Measurements from ENCODE around the gene RPTOR.

The RPTOR gene

DNA sequence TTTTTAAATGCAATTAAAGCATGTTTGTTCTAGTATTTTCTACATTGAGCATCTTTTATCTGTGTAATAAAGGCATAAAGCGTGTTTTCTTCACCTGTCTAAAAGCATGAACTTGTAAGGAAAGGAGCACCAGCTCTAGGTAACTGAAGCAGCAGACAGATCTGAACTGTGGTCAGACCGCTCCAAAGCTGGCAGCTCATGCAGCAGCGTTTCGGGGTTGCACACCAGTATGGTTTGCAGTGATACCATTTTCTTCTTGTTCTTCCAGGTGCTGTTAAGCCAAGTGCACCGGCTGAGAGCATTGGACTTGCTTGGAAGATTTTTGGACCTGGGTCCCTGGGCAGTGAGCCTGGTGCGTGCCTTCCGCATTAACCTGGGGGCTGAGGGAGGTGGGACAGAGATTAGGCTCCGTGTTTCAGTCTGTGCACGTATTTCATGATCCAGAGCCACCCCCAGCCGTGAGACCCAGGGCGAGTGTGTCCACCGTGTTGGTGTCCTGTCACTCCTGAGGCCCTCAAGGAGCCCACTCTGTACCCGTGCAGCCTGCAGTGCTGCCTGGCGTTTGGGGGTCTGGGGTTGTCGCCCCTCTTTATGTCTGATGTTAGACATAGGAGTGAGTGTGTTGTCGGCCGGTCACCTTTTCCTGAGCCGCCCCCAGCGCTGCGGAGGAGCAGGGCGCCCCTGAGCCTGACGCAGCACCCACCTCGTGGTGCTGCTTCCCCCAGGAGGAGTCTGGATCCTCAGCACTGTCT, 310.7 kb downstream of the RPTOR start:
- DNase-seq = no peak

DNA sequence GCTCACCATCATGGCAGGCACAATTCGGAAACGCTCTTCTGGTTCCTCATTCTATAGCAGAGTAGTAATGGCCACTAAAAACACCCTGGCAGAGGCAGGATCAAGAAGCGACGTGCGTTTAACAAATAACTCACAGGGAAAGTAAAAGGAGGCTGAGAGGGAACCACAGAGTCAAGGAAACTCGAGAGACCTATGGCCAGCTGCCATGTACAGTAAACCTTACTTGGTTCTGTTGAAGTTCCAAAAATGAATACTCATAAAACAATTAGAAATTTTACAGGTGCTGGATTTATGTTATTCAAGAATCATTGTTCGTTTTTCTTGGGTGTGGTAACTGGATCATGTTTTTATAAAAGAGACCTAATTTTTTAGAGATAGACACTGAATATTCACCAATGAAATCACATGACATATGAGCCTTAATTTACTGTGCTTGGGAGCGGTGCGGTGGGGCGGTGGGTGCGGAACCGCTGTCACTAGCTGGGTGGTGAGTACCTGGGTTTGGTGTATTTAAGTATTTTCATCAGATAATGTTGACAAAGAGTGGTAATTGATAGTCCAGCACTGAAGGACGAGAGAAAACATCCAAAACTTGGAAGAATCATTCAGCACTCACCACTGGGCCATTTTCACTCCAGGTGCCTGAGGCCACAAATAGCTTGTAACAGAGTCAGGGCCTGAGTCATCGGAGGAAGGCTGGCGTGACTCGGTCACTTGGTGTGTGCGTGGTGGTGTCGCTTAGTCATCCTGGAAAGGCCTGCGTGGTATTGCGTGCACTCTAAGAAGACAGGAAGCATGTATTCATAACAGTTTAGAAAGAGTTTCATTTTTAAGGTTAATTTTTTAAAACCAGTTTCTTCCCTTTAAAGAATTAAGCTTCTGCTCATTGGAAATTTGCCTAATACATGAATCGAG, 311.6 kb downstream of the RPTOR start:
- DNase-seq = peak; percentile 99

- DNase-seq = no peak
Measured at GRCh38 chr17:80856863-80857755, 312.5 kb downstream of the RPTOR start.

- DNase-seq = no peak
Measured at GRCh38 chr17:80857756-80858171, 313.1 kb downstream of the RPTOR start.

- DNase-seq = no peak
Measured at GRCh38 chr17:80858301-80859001, 313.8 kb downstream of the RPTOR start.

GRCh38 chr17:80859002-80859941, 314.6 kb downstream of the RPTOR start:
- peak; percentile 95 for DNase-seq

DNA sequence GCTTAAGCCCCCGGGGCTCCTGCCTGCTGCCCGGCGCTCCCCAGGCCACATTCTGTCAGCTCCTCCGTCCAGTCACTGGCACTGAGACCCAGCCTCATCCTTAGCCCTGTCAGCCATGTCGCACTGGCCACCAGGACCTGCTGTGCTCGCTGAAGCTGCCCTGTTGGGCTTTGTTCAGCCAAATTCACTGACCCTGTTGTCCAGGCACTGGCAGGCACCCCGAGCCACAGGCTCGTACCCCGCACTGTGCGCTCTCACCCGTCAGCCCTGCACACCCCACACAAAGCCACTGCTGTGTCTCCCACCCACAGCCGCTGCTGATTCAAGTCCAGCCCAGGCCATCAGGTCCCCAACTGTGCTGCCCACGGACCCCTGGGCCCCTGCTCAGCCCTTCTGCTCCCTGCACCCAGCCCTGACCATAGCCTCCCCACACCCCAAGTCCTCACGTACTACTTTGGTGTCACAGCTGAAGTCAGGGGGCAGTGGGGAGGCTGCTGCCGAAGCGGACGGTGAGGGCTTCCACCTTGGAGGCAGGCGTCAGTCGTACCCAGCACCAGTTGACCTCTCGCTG, 315.5 kb downstream of the RPTOR start:
- no peak for DNase-seq

DNA sequence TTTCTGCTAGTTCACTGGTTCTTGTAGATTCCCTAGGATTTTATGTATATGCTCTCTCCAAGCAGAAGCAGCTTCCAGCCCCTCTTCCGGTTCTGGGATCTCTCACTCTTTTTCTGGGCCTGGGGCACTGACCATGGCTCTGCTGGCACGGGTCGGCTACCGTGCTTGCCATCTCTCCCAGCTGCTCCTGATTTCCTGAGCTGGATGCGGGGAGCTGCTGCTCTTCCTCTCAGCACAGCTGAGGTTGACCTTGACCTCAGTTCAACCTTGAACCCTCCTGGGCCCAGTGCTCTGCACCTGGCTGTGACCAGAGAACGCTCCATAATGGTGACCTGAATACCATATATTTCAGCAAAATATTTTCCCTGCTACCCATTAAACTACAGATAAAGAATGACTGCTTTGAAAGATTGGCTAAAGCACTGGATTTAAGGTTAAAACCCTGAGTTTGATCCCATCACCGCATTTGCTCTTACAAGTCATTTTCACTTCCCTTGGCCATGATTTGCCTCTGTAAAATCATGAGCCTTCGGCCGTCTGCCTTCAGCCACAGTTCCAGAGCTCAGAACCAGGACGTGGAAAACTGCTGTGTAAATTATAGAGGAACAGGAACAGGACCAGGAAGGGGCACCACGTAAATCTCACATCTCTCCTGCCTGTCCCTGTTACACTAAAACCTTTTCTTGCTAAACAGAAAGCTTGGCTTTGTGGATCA, 316.2 kb downstream of the RPTOR start:
- DNase-seq = no peak

GRCh38 chr17:80861418-80861815, 316.8 kb downstream of the RPTOR start:
- no peak for DNase-seq

DNA sequence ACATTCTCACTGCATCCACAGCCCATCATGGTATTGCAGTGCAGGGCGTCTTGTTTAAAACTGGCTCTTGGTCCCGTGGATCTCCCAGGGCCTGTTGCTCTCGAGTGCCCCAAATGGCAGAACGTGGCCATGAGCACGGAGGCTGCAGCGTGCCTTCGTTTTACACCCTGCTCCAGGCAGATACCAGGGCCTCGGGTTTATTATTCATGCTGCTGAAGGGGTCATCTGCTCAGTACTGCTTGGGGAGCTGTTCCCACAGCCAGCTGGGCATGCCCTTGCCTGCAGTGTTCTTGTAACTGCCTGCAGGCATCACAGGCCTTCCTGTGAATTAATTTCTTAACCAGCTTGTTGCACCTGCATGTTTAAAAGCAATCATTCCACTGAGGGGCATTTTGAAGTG, 317.3 kb downstream of the RPTOR start:
- peak; percentile 51 for DNase-seq

DNA sequence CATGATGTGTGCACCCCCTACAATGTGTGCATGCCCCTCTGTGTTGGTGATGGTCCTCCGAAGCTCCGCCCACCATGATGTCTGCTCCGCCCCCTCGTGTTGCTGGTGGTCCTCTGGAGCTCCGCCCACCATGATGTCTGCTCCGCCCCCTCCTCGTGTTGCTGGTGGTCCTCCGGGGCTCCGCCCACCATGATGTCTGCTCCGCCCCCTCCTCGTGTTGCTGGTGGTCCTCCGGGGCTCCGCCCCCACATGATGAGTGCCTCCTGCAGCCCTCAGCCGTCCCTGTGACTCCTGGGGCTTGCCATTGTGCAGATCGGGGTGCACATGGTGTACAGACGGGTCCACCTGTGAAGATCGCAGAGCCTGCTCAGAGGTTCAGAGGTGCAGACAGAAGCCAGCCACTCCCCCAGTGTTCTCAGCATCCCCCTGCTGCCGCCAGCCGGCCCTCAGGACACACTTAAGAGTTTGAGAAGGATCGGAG, 317.9 kb downstream of the RPTOR start:
- no peak for DNase-seq

DNA sequence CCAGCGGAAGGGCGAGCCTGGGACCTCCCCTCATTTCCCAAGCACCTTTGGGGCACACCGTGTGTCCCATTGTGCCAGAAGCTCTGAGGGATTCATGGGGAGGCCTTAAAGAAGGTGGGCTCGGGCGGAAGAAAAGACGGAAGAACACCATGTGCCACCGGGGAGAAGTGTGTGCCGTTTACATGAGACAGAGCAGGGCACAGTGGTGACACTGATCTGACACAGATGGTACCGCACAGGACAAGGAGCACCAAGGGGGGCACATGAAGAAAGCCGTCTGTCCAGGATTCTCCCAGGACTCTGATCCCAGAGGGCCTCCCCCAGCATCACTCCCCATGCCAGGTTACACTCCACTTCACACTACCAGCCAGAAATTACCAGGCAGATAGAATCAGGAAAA, 318.3 kb downstream of the RPTOR start:
- DNase-seq = no peak

DNA sequence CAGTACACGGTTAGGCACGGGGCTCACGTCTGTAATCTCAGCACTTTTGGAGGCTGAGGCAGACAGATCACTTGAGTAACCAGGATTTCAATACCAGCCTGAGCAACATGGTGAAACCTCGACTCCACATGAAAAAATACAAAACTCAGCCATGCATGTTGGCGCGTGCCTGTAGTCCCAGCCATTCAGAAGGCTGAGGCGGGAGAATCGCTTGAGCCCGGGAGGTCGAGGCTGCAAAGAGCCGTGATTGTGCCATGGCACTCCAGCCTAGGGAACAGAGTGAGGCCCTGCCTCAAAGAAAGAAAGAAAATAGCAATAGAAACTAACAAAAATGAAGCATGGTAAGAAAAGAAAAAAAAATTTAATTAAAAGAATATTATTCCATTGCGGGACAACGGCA, 319.0 kb downstream of the RPTOR start:
- no peak for DNase-seq

GRCh38 chr17:80864751-80865150, 320.1 kb downstream of the RPTOR start:
- no peak for DNase-seq

GRCh38 chr17:80866050-80866793, 321.6 kb downstream of the RPTOR start:
- peak; percentile 65 for DNase-seq

DNA sequence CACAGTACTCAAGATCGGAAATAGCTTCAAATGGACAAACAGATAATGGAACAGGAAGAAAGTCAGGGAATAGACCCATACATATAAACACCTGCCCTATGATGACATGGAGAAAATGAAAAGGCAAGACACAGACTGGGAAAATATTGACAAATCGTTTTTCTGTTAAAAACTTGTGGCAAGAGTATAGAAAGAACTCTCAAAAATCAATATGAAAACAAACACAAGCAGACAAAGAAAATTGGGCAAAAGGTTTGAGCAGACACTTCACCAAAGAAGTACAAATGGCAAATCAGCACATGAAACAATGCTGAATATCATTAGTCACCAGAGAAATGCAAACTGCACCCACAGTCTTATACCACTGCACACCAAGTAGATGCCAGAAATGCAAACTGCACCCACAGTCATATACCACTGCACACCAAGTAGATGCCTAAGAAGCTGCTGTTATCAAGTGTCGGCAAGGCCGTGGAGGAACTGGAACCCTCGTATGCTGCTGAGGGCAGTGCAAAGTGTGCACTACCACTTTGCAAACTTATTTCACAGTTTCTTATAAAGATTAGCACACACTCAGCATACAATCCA, 323.5 kb downstream of the RPTOR start:
- DNase-seq = no peak

- no peak for DNase-seq
Measured at GRCh38 chr17:80869481-80870145, 325.0 kb downstream of the RPTOR start.

DNA sequence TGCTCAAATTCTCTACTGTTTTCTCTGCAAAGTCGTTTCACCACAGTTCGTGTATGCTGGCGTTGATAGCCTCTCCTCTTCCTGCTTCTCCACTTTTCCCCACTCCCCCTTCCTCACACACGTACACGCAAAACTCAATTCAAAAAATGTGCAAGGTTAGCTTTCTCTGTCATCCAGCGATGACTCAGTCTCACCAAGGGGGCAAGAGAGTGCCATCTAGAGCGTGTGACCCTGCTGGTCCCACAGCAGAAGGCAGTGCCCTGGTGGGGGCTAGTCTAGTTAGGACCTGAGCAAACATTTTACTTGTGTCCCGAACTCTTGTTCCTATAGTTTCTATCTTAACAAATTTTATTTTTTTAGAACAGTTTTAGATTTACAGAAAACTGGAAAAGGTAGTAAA, 325.8 kb downstream of the RPTOR start:
- DNase-seq = no peak

All from EL (cell line).